Retinal pigment epithelial cell (primary cell): ENCODE results near the gene PTPN1.

ENCODE experiments used
- DNase-seq: peaks from one replicate; pipeline ENCODE4 v3.0.0-alpha.2; 2010; ENCODE audit warnings: low read depth
- H3K4me3 ChIP-seq: 2 replicates; pipeline ENCODE4 v1.5.1; 2011; ENCODE audit warnings: mild to moderate bottlenecking, low read length, control low read depth, moderate library complexity
- TF ChIP-seq, protein P1 (sequence below): conservative IDR thresholded peaks from 2 replicates; pipeline ENCODE4 v1.5.1; 2011; ENCODE audit warnings: low read depth, low read length, control low read depth, inconsistent platforms

The PTPN1 gene

GRCh38 chr20:50552979-50553378 lies 42.8 kb downstream of the PTPN1 start:
- H3K4me3 ChIP-seq, result no peak overlapping the region
- no peak for DNase-seq

GRCh38 chr20:50554694-50555579 lies 44.8 kb downstream of the PTPN1 start:
- TF ChIP-seq, protein P1, sequence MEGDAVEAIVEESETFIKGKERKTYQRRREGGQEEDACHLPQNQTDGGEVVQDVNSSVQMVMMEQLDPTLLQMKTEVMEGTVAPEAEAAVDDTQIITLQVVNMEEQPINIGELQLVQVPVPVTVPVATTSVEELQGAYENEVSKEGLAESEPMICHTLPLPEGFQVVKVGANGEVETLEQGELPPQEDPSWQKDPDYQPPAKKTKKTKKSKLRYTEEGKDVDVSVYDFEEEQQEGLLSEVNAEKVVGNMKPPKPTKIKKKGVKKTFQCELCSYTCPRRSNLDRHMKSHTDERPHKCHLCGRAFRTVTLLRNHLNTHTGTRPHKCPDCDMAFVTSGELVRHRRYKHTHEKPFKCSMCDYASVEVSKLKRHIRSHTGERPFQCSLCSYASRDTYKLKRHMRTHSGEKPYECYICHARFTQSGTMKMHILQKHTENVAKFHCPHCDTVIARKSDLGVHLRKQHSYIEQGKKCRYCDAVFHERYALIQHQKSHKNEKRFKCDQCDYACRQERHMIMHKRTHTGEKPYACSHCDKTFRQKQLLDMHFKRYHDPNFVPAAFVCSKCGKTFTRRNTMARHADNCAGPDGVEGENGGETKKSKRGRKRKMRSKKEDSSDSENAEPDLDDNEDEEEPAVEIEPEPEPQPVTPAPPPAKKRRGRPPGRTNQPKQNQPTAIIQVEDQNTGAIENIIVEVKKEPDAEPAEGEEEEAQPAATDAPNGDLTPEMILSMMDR, result no peak
- no peak for DNase-seq
- no peak overlapping the region for H3K4me3 ChIP-seq

More at GRCh38 chr20:50552979-50553378, 42.8 kb downstream of the PTPN1 start:
- TF ChIP-seq, protein P1, result no peak

- DNase-seq, result no peak
- TF ChIP-seq, protein P1, result no peak
Measured at GRCh38 chr20:50555662-50556061, 45.5 kb downstream of the PTPN1 start.

GRCh38 chr20:50557549-50558134 lies 47.5 kb downstream of the PTPN1 start:
- no peak overlapping the region for H3K4me3 ChIP-seq
- TF ChIP-seq, protein P1, result no peak
- no peak for DNase-seq

More at GRCh38 chr20:50555662-50556061, 45.5 kb downstream of the PTPN1 start:
- H3K4me3 ChIP-seq, result no peak overlapping the region

DNA sequence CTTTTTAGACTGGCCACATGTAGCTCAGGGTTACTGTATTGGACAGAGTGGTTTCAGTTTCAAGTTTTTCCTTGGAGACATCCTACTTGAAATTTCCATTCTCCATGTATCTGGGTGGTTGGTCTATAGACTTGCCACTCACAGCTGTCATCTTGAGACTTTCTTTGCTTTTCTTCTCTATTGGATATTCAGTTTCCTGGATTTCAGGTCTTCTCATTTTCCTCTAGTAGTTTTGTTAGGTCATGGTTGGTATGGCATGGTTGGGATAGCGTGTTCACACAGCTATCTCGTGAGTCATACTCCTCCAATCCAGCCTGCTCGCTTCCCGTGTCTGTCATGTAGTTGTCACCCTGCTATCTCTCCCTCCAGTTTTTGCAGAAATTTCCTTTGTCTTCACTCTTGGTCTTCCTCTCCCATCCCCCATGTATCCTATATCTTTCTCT lies 48.3 kb downstream of the PTPN1 start:
- TF ChIP-seq, protein P1, result no peak
- H3K4me3 ChIP-seq, result no peak overlapping the region
- no peak for DNase-seq

DNA sequence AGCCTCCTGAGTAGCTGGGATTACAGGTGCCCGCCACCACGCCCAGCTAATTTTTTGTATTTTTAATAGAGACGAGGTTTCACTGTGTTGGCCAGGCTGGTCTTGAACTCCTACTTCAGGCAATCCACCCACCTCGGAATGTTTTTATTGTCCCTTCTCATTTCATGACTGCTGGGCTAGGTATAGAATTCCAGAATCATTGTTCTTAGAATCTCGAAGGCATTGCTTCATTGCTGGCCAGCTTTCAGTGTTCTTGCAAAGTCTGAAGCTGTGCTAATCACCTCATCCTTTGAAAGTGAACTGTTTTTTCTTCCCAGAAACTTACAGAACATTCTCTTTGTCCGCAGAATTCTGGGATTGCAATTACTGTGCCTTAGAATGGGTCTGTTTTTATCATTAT lies 49.0 kb downstream of the PTPN1 start:
- TF ChIP-seq, protein P1, result no peak
- H3K4me3 ChIP-seq, result no peak overlapping the region
- no peak for DNase-seq
